ENCODE measurements around the gene ENOX1.

- TF ChIP-seq CTCF (IDR thresholded peaks at IDR 0.05; ENCODE audit: borderline replicate concordance, extremely low read depth, low read length, poor library complexity, severe bottlenecking) (no peak), EZH2 (IDR thresholded peaks at IDR 0.05; ENCODE audit: borderline replicate concordance, low read depth, low read length, severe bottlenecking) (no peak)
These were observed 189.2 kb downstream of the ENOX1 start for GRCh38 chr13:43597599-43597945.
